IMR-90 (cell line): ENCODE measurements around the gene IRF2BP2. TPM values are rescaled to one million over a fixed set of nuclear protein-coding genes. Genes with fewer than 3 reads are reported as not detected.

Source experiments
- ATAC-seq: fragments of 200-7000 bp; cut with Tn5 transposase; 2 replicates; pipeline ENCODE4 v1.9.1; 2020; ENCODE audit warnings: low read depth, mild to moderate bottlenecking, moderate library complexity
- BruUV-seq: library from RNA; stranded (reverse); fragments of 400-500 nt; replicated peaks from 2 replicates; lab custom pipeline; 2021; lab: Mats Ljungman, UMichigan
- CTCF ChIA-PET: fragments of 300-600 bp; formaldehyde crosslinking; extraction: SDS; loops from one replicate; lab custom pipeline; 2021; ENCODE audit warnings: antibody characterized with exemption; lab: Yijun Ruan, JAX
- POLR2A ChIA-PET: fragments of 300-600 bp; sonication (Branson Sonifier 250); formaldehyde crosslinking; loops from one replicate; lab custom pipeline; 2022; ENCODE audit warnings: antibody characterized with exemption; ENCODE audit not compliant: unreplicated experiment; lab: Charles Lee
- DNase-seq: peaks from one replicate; pipeline ENCODE4 v3.0.0; 2013
- H2AFZ ChIP-seq: replicated peaks from 2 replicates; pipeline ENCODE3; 2013; ENCODE audit warnings: low read length, mild to moderate bottlenecking; ENCODE audit not compliant: poor library complexity
- H2AK5ac ChIP-seq: 2 replicates; pipeline ENCODE4 v1.6.1; 2013; ENCODE audit warnings: low read depth, low read length, inconsistent platforms
- H2AK9ac ChIP-seq: replicated peaks from 2 replicates; pipeline ENCODE3; 2013; ENCODE audit warnings: mild to moderate bottlenecking, low read depth, low read length, moderate library complexity; ENCODE audit not compliant: poor library complexity
- H2BK120ac ChIP-seq: 2 replicates; pipeline ENCODE4 v1.6.1; 2013; ENCODE audit warnings: low read depth, low read length, inconsistent platforms
- H2BK15ac ChIP-seq: 3 replicates; pipeline ENCODE4 v1.6.1; 2013; ENCODE audit warnings: low read depth, low read length, inconsistent platforms
- H2BK20ac ChIP-seq: 2 replicates; pipeline ENCODE4 v1.6.1; 2013; ENCODE audit warnings: low read depth, mild to moderate bottlenecking, inconsistent platforms, low read length, moderate library complexity
- H2BK5ac ChIP-seq: 2 replicates; pipeline ENCODE4 v1.6.1; 2013; ENCODE audit warnings: mild to moderate bottlenecking, low read depth, low read length, inconsistent platforms; ENCODE audit not compliant: poor library complexity, severe bottlenecking
- H3K14ac ChIP-seq: replicated peaks from 2 replicates; pipeline ENCODE4 v1.6.1; 2013; ENCODE audit warnings: low read depth, low read length, inconsistent platforms
- H3K18ac ChIP-seq: 2 replicates; pipeline ENCODE4 v1.6.1; 2013; ENCODE audit warnings: low read depth, low read length, control low read depth
- H3K23ac ChIP-seq: 2 replicates; pipeline ENCODE4 v1.6.1; 2013; ENCODE audit warnings: low read depth, low read length, inconsistent platforms
- H3K27ac ChIP-seq: 2 replicates; pipeline ENCODE4 v1.5.1; 2013; ENCODE audit warnings: mild to moderate bottlenecking, control low read depth, low read length; ENCODE audit not compliant: insufficient read depth
- H3K27me3 ChIP-seq: 2 replicates; pipeline ENCODE4 v1.6.1; 2013; ENCODE audit warnings: low read length; ENCODE audit not compliant: control insufficient read depth, insufficient read depth
- H3K36me3 ChIP-seq: 2 replicates; pipeline ENCODE4 v1.6.1; 2013; ENCODE audit warnings: low read length, mixed read lengths; ENCODE audit not compliant: control insufficient read depth, insufficient read depth
- H3K4ac ChIP-seq: 2 replicates; pipeline ENCODE4 v1.6.1; 2013; ENCODE audit warnings: low read depth, low read length, inconsistent platforms
- H3K4me1 ChIP-seq: 2 replicates; pipeline ENCODE4 v1.6.1; 2013; ENCODE audit warnings: low read length, mixed read lengths; ENCODE audit not compliant: control insufficient read depth, insufficient read depth
- H3K4me2 ChIP-seq: 2 replicates; pipeline ENCODE4 v1.6.1; 2013; ENCODE audit warnings: low read depth, mild to moderate bottlenecking, control low read depth, low read length, moderate library complexity
- H3K4me3 ChIP-seq: 2 replicates; pipeline ENCODE4 v1.5.1; 2013; ENCODE audit warnings: low read depth, mild to moderate bottlenecking, control low read depth, low read length, moderate library complexity; ENCODE audit not compliant: insufficient read depth
- H3K56ac ChIP-seq: 2 replicates; pipeline ENCODE4 v1.6.1; 2013; ENCODE audit warnings: low read length, inconsistent platforms; ENCODE audit not compliant: insufficient read depth; ENCODE audit errors: extremely low read depth
- H3K79me1 ChIP-seq, 2 experiments: 2 replicates each; pipeline ENCODE4 v1.6.1; 2013; ENCODE audit warnings: low read length in 2 of 2, inconsistent platforms in 1 of 2, low read depth in 1 of 2
- H3K9ac ChIP-seq: 2 replicates; pipeline ENCODE4 v1.6.1; 2013; ENCODE audit warnings: low read depth, low read length, control low read depth
- H3K9me1 ChIP-seq: 2 replicates; pipeline ENCODE4 v1.6.1; 2013; ENCODE audit warnings: low read length, inconsistent platforms; ENCODE audit not compliant: insufficient read depth
- H3K9me3 ChIP-seq: 2 replicates; pipeline ENCODE4 v1.6.1; 2013; ENCODE audit warnings: low read length; ENCODE audit not compliant: control insufficient read depth, insufficient read depth
- H4K20me1 ChIP-seq: 2 replicates; pipeline ENCODE4 v1.6.1; 2013; ENCODE audit warnings: low read length, inconsistent platforms; ENCODE audit not compliant: insufficient read depth
- H4K5ac ChIP-seq: 2 replicates; pipeline ENCODE4 v1.6.1; 2013; ENCODE audit warnings: mild to moderate bottlenecking, low read depth, low read length, control low read depth
- H4K8ac ChIP-seq, 2 experiments: 2 replicates each; pipeline ENCODE4 v1.6.1; 2013; ENCODE audit warnings: low read depth in 2 of 2, low read length in 2 of 2, control low read depth in 1 of 2, inconsistent platforms in 1 of 2
- H4K91ac ChIP-seq: 2 replicates; pipeline ENCODE4 v1.6.1; 2013; ENCODE audit warnings: low read depth, low read length, inconsistent platforms; ENCODE audit not compliant: insufficient read depth
- CEBPB ChIP-seq: IDR thresholded peaks from 2 replicates; pipeline ENCODE4 v1.6.1; 2012; ENCODE audit warnings: low read depth, low read length, improper control_type of control experiment
- FOS ChIP-seq: fragments of 150-350 bp; IDR thresholded peaks from 2 replicates; pipeline ENCODE4 v1.6.1; 2016; ENCODE audit warnings: low read depth, low read length
- MAZ ChIP-seq: IDR thresholded peaks from 2 replicates; pipeline ENCODE4 v1.6.1; 2012; ENCODE audit warnings: low read depth, mild to moderate bottlenecking, low read length, improper control_type of control experiment, moderate library complexity, borderline replicate concordance
- WGBS, 2 experiments: methylation state at CpG; one replicate each; pipeline versions ENCODE4 v1.1.5 to v1.1.7; 2013; ENCODE audit warnings: missing lambda C conversion rate in 2 of 2; ENCODE audit not compliant: insufficient read length in 1 of 2; ENCODE audit errors: extremely low coverage in 2 of 2; 5-methylcytosine and 5-hydroxymethylcytosine counted together
- dilution Hi-C: fragments of 300-500 bp; cut with HindIII; formaldehyde crosslinking; loops from one replicate; pipeline ENCODE4 v1.14.3; 2018; ENCODE audit warnings: low sequenced_read_pairs; ENCODE audit not compliant: unreplicated experiment
- in situ Hi-C: fragments of 300-500 bp; cut with MboI; formaldehyde crosslinking; loops from 3 replicates; pipeline ENCODE4 v1.14.3; 2019; ENCODE audit warnings: low sequenced_read_pairs, inconsistent platforms, mixed read lengths
- intact Hi-C: fragments of 100-400 bp; cut with micrococcal nuclease; formaldehyde crosslinking; loops from 2 replicates; pipeline ENCODE4 v1.10.0; 2022
- polyA plus RNA-seq, 3 experiments: library from polyadenylated mRNA; depleted of rRNA; stranded (reverse); fragments of >200 nt; gene quantifications; 2 replicates each; pipeline ENCODE4 v1.2.3, GENCODE V29; 2012; ENCODE audit warnings: low replicate concordance in 1 of 3
- total RNA-seq: library from RNA; depleted of rRNA; stranded (reverse); fragments of >200 nt; gene quantifications from 2 replicates; pipeline ENCODE4 v1.2.3, GENCODE V29; 2012

IRF2BP2 gene
- total and polyA plus RNA-seq, 2 of the 4 experiments (the other 2 are of a cell fraction), result 47.0 to 66.6 TPM

DNA sequence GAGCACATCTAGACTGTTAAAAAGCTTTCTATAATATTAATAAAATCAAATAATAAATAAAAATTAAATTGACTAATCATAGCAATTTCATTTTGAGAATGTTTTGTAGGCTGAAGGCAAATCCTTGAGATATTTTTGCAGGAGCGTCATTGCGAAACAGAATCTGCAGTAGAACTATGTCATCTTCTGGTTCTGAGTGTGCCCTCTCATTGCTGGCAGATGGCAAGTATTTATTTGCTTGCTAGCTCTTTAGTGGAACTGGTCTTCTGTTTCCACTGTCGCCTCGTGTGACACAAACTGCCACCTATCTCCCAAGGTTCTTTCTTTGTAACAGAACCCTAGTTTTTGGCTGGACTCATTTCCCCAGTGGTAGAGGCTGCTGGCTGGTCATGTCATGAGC, 19.0 kb upstream of the IRF2BP2 start:
- Histone ChIP-seq H2AFZ (no peak overlapping the region), H3K18ac (peak overlapping the region; percentile 81; the same call in 1 of the 2 replicates), H3K4ac (peak overlapping the region; percentile 31; the same call in 1 of the 2 replicates), H3K27me3 (no peaks in the 10 kb centered on the region), H4K5ac (no peak overlapping the region), H2BK15ac (peak overlapping the region; percentile 84), H3K4me1 (peaks cover 13% of the 10 kb centered on the region), H3K79me1 (no peaks in the 10 kb centered on the region), H4K8ac (peak overlapping the region in 1 of 2 experiments; percentile 15; a peak in 1 of 4 replicates), H2BK120ac (peak overlapping the region; percentile 60; the same call in 1 of the 2 replicates), H4K91ac (peak overlapping the region; percentile 13; the same call in 1 of the 2 replicates), H3K56ac (no peak overlapping the region), H3K14ac (no peak overlapping the region; the same call in 1 of the 2 replicates), H3K4me2 (no peak overlapping the region), H2AK5ac (peak overlapping the region; percentile 35; the same call in 1 of the 2 replicates), H2BK20ac (peak overlapping the region; percentile 47), H3K23ac (0 out of 2 replicates have a peak overlapping the region, but pooled peaks have one; percentile 12), H3K9me1 (peaks cover 14% of the 10 kb centered on the region), H3K27ac (no peak overlapping the region), H2AK9ac (no peak overlapping the region), H3K36me3 (no peaks in the 10 kb centered on the region), H3K9ac (no peak overlapping the region), H4K20me1 (no peaks in the 10 kb centered on the region), H3K9me3 (no peaks in the 10 kb centered on the region), H2BK5ac (no peak overlapping the region), H3K4me3 (no peak overlapping the region)
- ChIA-PET POLR2A (no interaction called here), CTCF (interaction anchor here (0.6 to 0.9 kb wide), 2 partner anchors 48 to 455 kb away, joined by 3 read pairs; no protein-coding TSS in a partner anchor)
- TF ChIP-seq FOS (no peak), CEBPB (peak; percentile 86), MAZ (no peak)
- WGBS, 2 experiments, result 100% methylated on average over 4 of the region's 4 CpGs; no CpG with 5 or more reads in 1 of the 2 experiments
- ATAC-seq (no peak), DNase-seq (no peak)
- no TSS peak for BruUV-seq
- in situ Hi-C loops (no loop called here), intact Hi-C loops (no loop called here), dilution Hi-C loops (no loop called here)
